ENCODE results near the gene DDX27. TPM values are rescaled to one million over a fixed set of nuclear protein-coding genes. Genes with fewer than 3 reads are reported as not detected.

Gene DDX27
- total and polyA plus RNA-seq, 2 of the 13 experiments (the other 11 are each of a cell fraction or from before 2014, with no cell fraction given): 42.6 to 72.8 TPM

DNA sequence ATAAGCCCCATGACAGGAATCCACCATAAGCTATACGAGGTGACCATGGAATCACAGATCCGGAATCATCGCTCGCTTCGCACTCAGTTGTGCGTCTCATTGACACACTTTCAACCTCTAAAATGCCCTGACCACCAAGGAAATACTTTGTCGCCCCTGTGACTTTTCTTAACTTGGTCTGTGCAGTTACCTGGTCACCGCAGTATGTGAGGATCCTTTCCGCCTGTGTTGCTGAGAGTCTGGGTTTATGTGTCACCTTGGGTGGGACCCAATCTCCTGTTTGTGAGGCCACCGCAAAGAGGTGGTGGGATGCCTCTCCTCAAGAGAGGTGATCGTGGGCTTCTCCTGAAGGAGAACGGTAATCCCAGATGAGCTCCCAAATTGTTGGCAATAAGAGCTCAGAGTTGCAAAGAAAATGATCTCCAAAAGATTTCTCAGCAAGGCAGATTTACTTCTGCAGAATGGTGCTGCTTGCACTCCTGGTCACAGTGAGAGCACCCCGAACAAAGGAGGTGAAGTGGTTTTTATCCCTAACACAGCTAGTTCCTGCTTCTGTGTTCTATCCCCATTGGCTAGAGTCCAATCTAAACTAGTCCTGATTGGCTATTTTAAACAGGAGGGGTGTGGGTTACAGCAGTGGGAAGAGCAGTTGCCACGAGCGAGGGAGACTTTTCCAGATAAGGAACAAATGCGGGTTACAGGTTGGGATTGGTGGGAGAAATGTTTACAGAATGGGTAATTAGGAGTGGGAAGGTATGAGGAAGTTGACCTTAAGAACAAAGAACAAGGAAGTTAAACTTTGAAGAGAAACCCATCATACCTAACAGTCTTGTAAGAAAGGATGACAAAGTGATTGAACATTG lies 67.7 kb downstream of the DDX27 start (continued):
- TF ChIP-seq TBX3 (IDR thresholded peaks at IDR 0.05; ENCODE audit: borderline replicate concordance) (no peak), CBFB (CRISPR knock-in tag; IDR thresholded peaks at IDR 0.05) (no peak), ZNF337 (CRISPR knock-in tag; IDR thresholded peaks at IDR 0.05; ENCODE audit: borderline replicate concordance, low read depth) (no peak), RAD51 (IDR thresholded peaks at IDR 0.05; ENCODE audit: borderline replicate concordance) (no peak), ZNF547 (CRISPR knock-in tag; IDR thresholded peaks at IDR 0.05) (no peak), ZNF546 (CRISPR knock-in tag; conservative IDR thresholded peaks at IDR 0.05) (no peak)
- TF ChIP-seq, protein P1, sequence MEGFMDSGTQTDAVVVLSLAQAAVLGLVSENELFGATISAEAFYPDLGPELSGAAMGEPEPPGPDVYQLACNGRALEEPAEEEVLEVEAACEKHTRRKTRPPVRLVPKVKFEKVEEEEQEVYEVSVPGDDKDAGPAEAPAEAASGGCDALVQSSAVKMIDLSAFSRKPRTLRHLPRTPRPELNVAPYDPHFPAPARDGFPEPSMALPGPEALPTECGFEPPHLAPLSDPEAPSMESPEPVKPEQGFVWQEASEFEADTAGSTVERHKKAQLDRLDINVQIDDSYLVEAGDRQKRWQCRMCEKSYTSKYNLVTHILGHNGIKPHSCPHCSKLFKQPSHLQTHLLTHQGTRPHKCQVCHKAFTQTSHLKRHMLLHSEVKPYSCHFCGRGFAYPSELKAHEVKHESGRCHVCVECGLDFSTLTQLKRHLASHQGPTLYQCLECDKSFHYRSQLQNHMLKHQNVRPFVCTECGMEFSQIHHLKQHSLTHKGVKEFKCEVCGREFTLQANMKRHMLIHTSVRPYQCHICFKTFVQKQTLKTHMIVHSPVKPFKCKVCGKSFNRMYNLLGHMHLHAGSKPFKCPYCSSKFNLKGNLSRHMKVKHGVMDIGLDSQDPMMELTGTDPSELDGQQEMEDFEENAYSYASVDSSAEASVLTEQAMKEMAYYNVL (CRISPR knock-in tag; IDR thresholded peaks at IDR 0.05; ENCODE audit: borderline replicate concordance): no peak
- TF ChIP-seq, protein P2, sequence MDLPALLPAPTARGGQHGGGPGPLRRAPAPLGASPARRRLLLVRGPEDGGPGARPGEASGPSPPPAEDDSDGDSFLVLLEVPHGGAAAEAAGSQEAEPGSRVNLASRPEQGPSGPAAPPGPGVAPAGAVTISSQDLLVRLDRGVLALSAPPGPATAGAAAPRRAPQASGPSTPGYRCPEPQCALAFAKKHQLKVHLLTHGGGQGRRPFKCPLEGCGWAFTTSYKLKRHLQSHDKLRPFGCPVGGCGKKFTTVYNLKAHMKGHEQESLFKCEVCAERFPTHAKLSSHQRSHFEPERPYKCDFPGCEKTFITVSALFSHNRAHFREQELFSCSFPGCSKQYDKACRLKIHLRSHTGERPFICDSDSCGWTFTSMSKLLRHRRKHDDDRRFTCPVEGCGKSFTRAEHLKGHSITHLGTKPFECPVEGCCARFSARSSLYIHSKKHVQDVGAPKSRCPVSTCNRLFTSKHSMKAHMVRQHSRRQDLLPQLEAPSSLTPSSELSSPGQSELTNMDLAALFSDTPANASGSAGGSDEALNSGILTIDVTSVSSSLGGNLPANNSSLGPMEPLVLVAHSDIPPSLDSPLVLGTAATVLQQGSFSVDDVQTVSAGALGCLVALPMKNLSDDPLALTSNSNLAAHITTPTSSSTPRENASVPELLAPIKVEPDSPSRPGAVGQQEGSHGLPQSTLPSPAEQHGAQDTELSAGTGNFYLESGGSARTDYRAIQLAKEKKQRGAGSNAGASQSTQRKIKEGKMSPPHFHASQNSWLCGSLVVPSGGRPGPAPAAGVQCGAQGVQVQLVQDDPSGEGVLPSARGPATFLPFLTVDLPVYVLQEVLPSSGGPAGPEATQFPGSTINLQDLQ (CRISPR knock-in tag; IDR thresholded peaks at IDR 0.05): no peak
